ENCODE results near the gene RAD9A. TPM values are rescaled to one million over a fixed set of nuclear protein-coding genes. Genes with fewer than 3 reads are reported as not detected.

The RAD9A gene
- total and polyA plus RNA-seq, 9 of the 15 experiments (the other 6 are each of a cell fraction or from before 2014, with no cell fraction given): 1.4 to 41.2 (median 16.1) TPM

GRCh38 chr11:67420646-67421429 is 29.1 kb downstream of the RAD9A start (continued):
- TF ChIP-seq CHD7 (IDR thresholded peaks at IDR 0.05; ENCODE audit: low read depth, low read length) (no peak), KLF6 (CRISPR knock-in tag; IDR thresholded peaks at IDR 0.05; ENCODE audit: borderline replicate concordance) (no peak), ZMIZ1 (IDR thresholded peaks at IDR 0.05; ENCODE audit: low read depth in 2 of 2, low read length in 2 of 2) (no peak)
